ENCODE measurements around the gene PRDM10. TPM values are rescaled to one million over a fixed set of nuclear protein-coding genes. Genes with fewer than 3 reads are reported as not detected.

Gene PRDM10
- total RNA-seq, 1 donor from 2014 or later = 48.1 TPM

DNA sequence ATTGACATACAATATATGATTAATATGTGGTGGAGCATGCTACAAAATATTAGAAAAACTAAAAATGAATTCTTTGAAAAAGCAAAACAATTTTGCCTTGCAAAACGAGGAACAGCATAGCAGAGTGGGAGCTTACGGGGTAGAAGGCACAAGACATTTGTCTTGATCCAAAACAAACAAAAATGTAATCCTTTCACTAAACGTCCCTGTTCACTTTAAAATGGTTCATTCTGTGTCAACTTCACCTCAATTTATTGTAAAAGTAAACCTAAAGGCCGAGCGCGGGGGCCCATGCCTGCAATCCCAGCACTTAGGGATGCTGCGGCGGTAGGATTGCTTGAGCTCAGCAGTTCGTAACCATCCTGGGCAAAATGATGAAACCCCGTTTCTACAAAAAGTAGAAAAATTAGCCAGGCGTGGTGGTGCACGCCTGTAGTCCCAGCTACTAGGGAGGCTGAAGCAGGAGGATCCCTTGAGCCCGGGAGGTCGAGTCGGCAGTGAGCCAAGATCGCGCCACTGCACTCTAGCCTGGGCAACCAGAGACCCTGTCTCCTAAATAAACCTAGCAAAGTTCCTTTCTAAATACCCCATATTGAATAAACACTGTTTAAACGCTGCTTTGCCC lies 2.0 kb downstream of the PRDM10 start:
- TF ChIP-seq, protein P1, sequence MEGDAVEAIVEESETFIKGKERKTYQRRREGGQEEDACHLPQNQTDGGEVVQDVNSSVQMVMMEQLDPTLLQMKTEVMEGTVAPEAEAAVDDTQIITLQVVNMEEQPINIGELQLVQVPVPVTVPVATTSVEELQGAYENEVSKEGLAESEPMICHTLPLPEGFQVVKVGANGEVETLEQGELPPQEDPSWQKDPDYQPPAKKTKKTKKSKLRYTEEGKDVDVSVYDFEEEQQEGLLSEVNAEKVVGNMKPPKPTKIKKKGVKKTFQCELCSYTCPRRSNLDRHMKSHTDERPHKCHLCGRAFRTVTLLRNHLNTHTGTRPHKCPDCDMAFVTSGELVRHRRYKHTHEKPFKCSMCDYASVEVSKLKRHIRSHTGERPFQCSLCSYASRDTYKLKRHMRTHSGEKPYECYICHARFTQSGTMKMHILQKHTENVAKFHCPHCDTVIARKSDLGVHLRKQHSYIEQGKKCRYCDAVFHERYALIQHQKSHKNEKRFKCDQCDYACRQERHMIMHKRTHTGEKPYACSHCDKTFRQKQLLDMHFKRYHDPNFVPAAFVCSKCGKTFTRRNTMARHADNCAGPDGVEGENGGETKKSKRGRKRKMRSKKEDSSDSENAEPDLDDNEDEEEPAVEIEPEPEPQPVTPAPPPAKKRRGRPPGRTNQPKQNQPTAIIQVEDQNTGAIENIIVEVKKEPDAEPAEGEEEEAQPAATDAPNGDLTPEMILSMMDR (IDR thresholded peaks at IDR 0.05) = no peak
- DNase-seq (ENCODE audit: low spot score in 2 of 2) = no peak
- Histone ChIP-seq H3K36me3 (no peaks in the 10 kb centered on the region), H3K27me3 (no peaks in the 10 kb centered on the region), H3K4me1 (peaks cover 3 to 23% of the 10 kb centered on the region in 2 donors), H3K4me3 (peak overlapping the region; percentile 96 to 99), H3K27ac (peak overlapping the region; percentile 97 to 100), H3K9me3 (no peaks in the 10 kb centered on the region)
- intact Hi-C loops (cut with DNase I) = loop anchor here (5.0 kb wide), 3 partner anchors 103 to 402 kb away; partner anchors contain the start of genes NFRKB and ZBTB44

DNA sequence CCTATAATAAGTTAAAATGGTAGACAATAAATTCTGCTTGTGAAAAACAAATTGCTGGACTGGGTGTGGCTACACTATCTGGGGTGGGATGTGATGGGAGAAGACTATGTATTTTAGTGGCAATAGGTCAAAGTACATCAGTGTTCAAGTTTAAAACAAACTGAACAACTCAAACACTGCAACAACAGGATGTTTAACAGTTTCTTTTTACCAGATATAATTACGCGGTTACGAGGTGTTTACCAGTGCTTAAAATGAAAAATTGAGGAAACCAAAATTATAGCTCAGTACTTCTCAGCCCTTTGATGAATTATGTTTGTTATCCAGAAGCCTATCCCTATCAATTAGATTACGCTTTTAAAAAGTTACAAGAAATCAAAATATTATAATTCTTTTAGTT lies 3.2 kb downstream of the PRDM10 start:
- Histone ChIP-seq H3K4me1 (peaks cover 3 to 21% of the 10 kb centered on the region in 2 donors), H3K4me3 (no peak overlapping the region), H3K9me3 (no peaks in the 10 kb centered on the region), H3K27ac (no peak overlapping the region), H3K36me3 (no peaks in the 10 kb centered on the region), H3K27me3 (no peaks in the 10 kb centered on the region)
- TF ChIP-seq, protein P1 (IDR thresholded peaks at IDR 0.05) = no peak
- no peak for DNase-seq (ENCODE audit: low spot score in 2 of 2)
- intact Hi-C loops (cut with DNase I) = no loop called here

DNA sequence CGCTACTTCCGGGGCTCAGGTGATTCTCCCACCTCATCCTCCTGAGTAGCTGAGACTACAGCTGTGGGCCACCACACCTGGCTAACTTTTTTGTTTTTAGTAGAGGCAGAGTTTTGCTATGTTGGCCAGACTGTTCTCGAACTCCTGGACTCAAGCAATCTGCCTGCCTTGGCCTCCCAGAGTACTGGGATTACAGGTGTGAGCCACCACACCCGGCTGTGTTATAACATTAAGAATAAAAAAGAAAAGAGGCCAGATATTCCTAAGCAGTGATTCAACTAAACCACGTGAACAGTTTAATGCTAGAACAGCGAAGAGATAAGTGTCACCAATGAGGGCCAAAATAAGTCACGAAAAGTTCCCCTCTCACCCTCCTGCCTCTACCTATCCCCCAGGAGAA lies 3.7 kb downstream of the PRDM10 start:
- no peaks in the 10 kb centered on the region for H3K27me3 ChIP-seq
- intact Hi-C loops (cut with DNase I) = no loop called here
- no peak overlapping the region for H3K4me3 ChIP-seq
- TF ChIP-seq, protein P1 (IDR thresholded peaks at IDR 0.05) = no peak
- H3K36me3 ChIP-seq = no peaks in the 10 kb centered on the region
- no peak for DNase-seq (ENCODE audit: low spot score in 2 of 2)
- H3K9me3 ChIP-seq = no peaks in the 10 kb centered on the region
- H3K27ac ChIP-seq = no peak overlapping the region
- peaks cover 3 to 16% of the 10 kb centered on the region in 2 donors for H3K4me1 ChIP-seq

- TF ChIP-seq, protein P1 (IDR thresholded peaks at IDR 0.05) = no peak
- no peaks in the 10 kb centered on the region for H3K36me3 ChIP-seq
- no peaks in the 10 kb centered on the region for H3K27me3 ChIP-seq
- DNase-seq (ENCODE audit: low spot score in 2 of 2) = no peak
- intact Hi-C loops (cut with DNase I) = no loop called here
- H3K4me3 ChIP-seq = no peak overlapping the region
- no peaks in the 10 kb centered on the region for H3K9me3 ChIP-seq
- no peak overlapping the region for H3K27ac ChIP-seq
- peaks cover 3 to 16% of the 10 kb centered on the region in 2 donors for H3K4me1 ChIP-seq
These were observed 4.5 kb downstream of the PRDM10 start for GRCh38 chr11:129998107-129998506.

DNA sequence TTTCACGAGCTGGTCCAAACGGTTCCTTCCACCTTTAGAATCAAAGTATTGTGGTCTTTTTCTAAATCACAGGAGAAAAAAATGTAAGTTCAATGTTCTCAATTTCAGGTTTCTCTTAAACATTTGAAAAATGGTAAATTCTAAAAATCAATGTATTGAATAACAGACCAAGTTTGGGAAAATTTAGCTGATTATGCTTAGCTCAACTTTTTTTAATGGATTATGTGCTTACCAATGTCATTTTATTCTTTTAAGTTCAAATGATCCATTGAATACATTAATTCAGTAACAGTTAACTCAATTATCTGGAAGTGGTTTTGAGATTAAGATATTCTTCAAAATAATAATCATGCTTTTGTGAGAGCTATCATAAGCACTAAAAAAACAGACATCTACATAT lies 5.1 kb downstream of the PRDM10 start:
- Histone ChIP-seq H3K36me3 (no peaks in the 10 kb centered on the region), H3K27me3 (no peaks in the 10 kb centered on the region), H3K9me3 (no peaks in the 10 kb centered on the region), H3K27ac (no peak overlapping the region), H3K4me3 (no peak overlapping the region), H3K4me1 (peaks cover 3 to 16% of the 10 kb centered on the region in 2 donors)
- no peak for DNase-seq (ENCODE audit: low spot score in 2 of 2)
- TF ChIP-seq, protein P1 (IDR thresholded peaks at IDR 0.05) = no peak
- intact Hi-C loops (cut with DNase I) = no loop called here
